Panc1 (cell line): Measurements from ENCODE around the gene ARHGEF12. TPM values are rescaled to one million over a fixed set of nuclear protein-coding genes. Genes with fewer than 3 reads are reported as not detected.

Source experiments
- ATAC-seq: fragments of 200-7000 bp; cut with Tn5 transposase; 2 replicates; pipeline ENCODE4 v1.9.1; 2020; ENCODE audit warnings: mild to moderate bottlenecking, moderate library complexity
- BruUV-seq: library from RNA; stranded (reverse); fragments of 400-500 nt; replicated peaks from 2 replicates; lab custom pipeline; 2021; lab: Mats Ljungman, UMichigan
- CTCF ChIA-PET: fragments of 300-600 bp; sonication (Branson Sonifier 250); formaldehyde crosslinking; loops from one replicate; lab custom pipeline; 2022; ENCODE audit warnings: antibody characterized with exemption; lab: Charles Lee
- POLR2A ChIA-PET: fragments of 300-600 bp; sonication (Branson Sonifier 250); formaldehyde crosslinking; loops from one replicate; lab custom pipeline; 2022; ENCODE audit warnings: antibody characterized with exemption; lab: Charles Lee
- DNase-seq: peaks from one replicate; pipeline ENCODE4 v3.0.0-alpha.2; 2010; ENCODE audit warnings: low read depth, low spot score
- H3K27ac ChIP-seq: 2 replicates; pipeline ENCODE4 v1.5.1; 2011; ENCODE audit warnings: mild to moderate bottlenecking, low read length, inconsistent platforms
- H3K27me3 ChIP-seq: fragments of 200-500 bp; sonication (Bioruptor generic); 2 replicates; pipeline ENCODE4 v1.6.0; 2014; ENCODE audit warnings: low read length, inconsistent platforms; ENCODE audit not compliant: control insufficient read depth, insufficient read depth
- H3K36me3 ChIP-seq: fragments of 200-500 bp; sonication (Bioruptor generic); 2 replicates; pipeline ENCODE4 v1.5.1; 2014; ENCODE audit warnings: inconsistent platforms, mild to moderate bottlenecking, low read length, moderate library complexity; ENCODE audit not compliant: control insufficient read depth, insufficient read depth
- H3K4me1 ChIP-seq: 2 replicates; pipeline ENCODE4 v1.5.1; 2011; ENCODE audit warnings: inconsistent platforms, mild to moderate bottlenecking, low read length, moderate library complexity; ENCODE audit not compliant: control insufficient read depth, insufficient read depth
- H3K4me3 ChIP-seq, 2 experiments: 2 replicates each; pipeline ENCODE4 v1.5.1; 2011 to 2012; ENCODE audit warnings: low read depth in 2 of 2, low read length in 2 of 2, mild to moderate bottlenecking in 2 of 2, inconsistent platforms in 1 of 2, moderate library complexity in 1 of 2
- H3K9me3 ChIP-seq: fragments of 200-500 bp; sonication (Bioruptor generic); 2 replicates; pipeline ENCODE4 v1.5.1; 2014; ENCODE audit warnings: low read depth, mild to moderate bottlenecking, inconsistent platforms, low read length, moderate library complexity; ENCODE audit not compliant: control insufficient read depth, insufficient read depth
- CTCF ChIP-seq: fragments of 450-650 bp; IDR thresholded peaks from 2 replicates; pipeline ENCODE4 v1.5.1; 2017; ENCODE audit warnings: mild to moderate bottlenecking
- POLR2AphosphoS5 ChIP-seq: IDR thresholded peaks from 2 replicates; pipeline ENCODE4 v1.6.1; 2012; ENCODE audit warnings: mild to moderate bottlenecking, low read depth, low read length, moderate library complexity
- REST ChIP-seq, 2 experiments: IDR thresholded peaks; 2 replicates each; pipeline ENCODE4 v1.6.1; 2011 to 2012; ENCODE audit warnings: low read depth in 2 of 2, control low read depth in 1 of 2, low read length in 1 of 2, mild to moderate bottlenecking in 1 of 2, moderate library complexity in 1 of 2; ENCODE audit not compliant: insufficient read depth in 1 of 2
- SIN3A ChIP-seq: IDR thresholded peaks from 2 replicates; pipeline ENCODE4 v1.6.1; 2012; ENCODE audit warnings: low read depth, mild to moderate bottlenecking, low read length, moderate library complexity, borderline replicate concordance; ENCODE audit not compliant: insufficient read depth
- TCF7L2 ChIP-seq: IDR thresholded peaks from 2 replicates; pipeline ENCODE4 v1.6.1; 2011; ENCODE audit warnings: mild to moderate bottlenecking, low read depth, low read length, inconsistent platforms
- in situ Hi-C: cut with HindIII; loops from 2 replicates; pipeline ENCODE4 v1.10.0; 2016; ENCODE audit warnings: low sequenced_read_pairs, low pct_unique_long_range_greater_than_20kb
- intact Hi-C: fragments of 100-400 bp; cut with micrococcal nuclease; formaldehyde crosslinking; loops from one replicate; pipeline ENCODE4 v1.10.0; 2022; ENCODE audit not compliant: unreplicated experiment
- total RNA-seq: library from RNA; stranded (reverse); gene quantifications from one replicate; pipeline ENCODE4 v1.2.1, GENCODE V29; 2021; ENCODE audit not compliant: unreplicated experiment

Gene ARHGEF12
- total RNA-seq, 1 experiment from 2014 or later: 182 TPM

- peaks cover 3% of the 10 kb centered on the region for H3K4me1 ChIP-seq
- DNase-seq (no peak), ATAC-seq (no peak)
- H3K36me3 ChIP-seq: no peaks in the 10 kb centered on the region
- no TSS peak for BruUV-seq
- intact Hi-C loops: loop anchor here (5.0 to 10.0 kb wide), 3 partner anchors 283 to 600 kb away; no protein-coding TSS in a partner anchor
- ChIA-PET CTCF (no interaction called here), POLR2A (interaction anchor here (0.7 kb wide), 1 partner anchor 718 kb away, joined by 3 read pairs; no protein-coding TSS in a partner anchor)
- H3K27me3 ChIP-seq: no peaks in the 10 kb centered on the region; the same call in 1 of the 2 replicates
- TF ChIP-seq REST (IDR thresholded peaks at IDR 0.05; ENCODE audit: insufficient read depth in 1 of 2, low read depth in 2 of 2, low read length in 1 of 2) (no peak), TCF7L2 (no peak), POLR2AphosphoS5 (no peak), SIN3A (no peak), CTCF (no peak)
- H3K27ac ChIP-seq: no peak overlapping the region
- H3K4me3 ChIP-seq: no peak overlapping the region
- in situ Hi-C loops: no loop called here
- no peaks in the 10 kb centered on the region for H3K9me3 ChIP-seq
These were observed 178.4 kb downstream of the ARHGEF12 start for GRCh38 chr11:120514541-120515121.

- POLR2A ChIA-PET: no interaction called here
- in situ Hi-C loops (no loop called here), intact Hi-C loops (loop anchor here (5.0 to 10.0 kb wide), 2 partner anchors 282 to 600 kb away; no protein-coding TSS in a partner anchor)
- Histone ChIP-seq H3K4me3 (no peak overlapping the region), H3K27me3 (no peaks in the 10 kb centered on the region; the same call in 1 of the 2 replicates), H3K36me3 (no peaks in the 10 kb centered on the region), H3K27ac (no peak overlapping the region), H3K9me3 (no peaks in the 10 kb centered on the region), H3K4me1 (peaks cover 3% of the 10 kb centered on the region)
- DNase-seq (no peak), ATAC-seq (no peak)
- BruUV-seq: no TSS peak
- no peak for TF ChIP-seq POLR2AphosphoS5
- no peak for TF ChIP-seq REST (IDR thresholded peaks at IDR 0.05; ENCODE audit: insufficient read depth in 1 of 2, low read depth in 2 of 2, low read length in 1 of 2)
- no peak for TF ChIP-seq TCF7L2
- no peak for TF ChIP-seq CTCF
- no peak for TF ChIP-seq SIN3A
- CTCF ChIA-PET: no interaction called here
These were observed 179.0 kb downstream of the ARHGEF12 start for GRCh38 chr11:120515186-120515723.
